ENCODE measurements around the gene RBFA. TPM values are rescaled to one million over a fixed set of nuclear protein-coding genes. Genes with fewer than 3 reads are reported as not detected.
A peak's percentile ranks its signal among the peaks of the same experiment; 100 is the strongest.

RBFA gene
- total and polyA plus RNA-seq, 2 of the 13 experiments (the other 11 are each of a cell fraction or from before 2014, with no cell fraction given), result 29.7 to 42.4 TPM

- TF ChIP-seq ZC3H4 (CRISPR knock-in tag; IDR thresholded peaks at IDR 0.05; ENCODE audit: borderline replicate concordance) (no peak), HNF1B (CRISPR knock-in tag; IDR thresholded peaks at IDR 0.05) (no peak), MYNN (CRISPR knock-in tag; IDR thresholded peaks at IDR 0.05; ENCODE audit: low read depth) (no peak), ZNF460 (CRISPR knock-in tag; IDR thresholded peaks at IDR 0.05; ENCODE audit: borderline replicate concordance) (no peak), XRCC5 (optimal IDR thresholded peaks at IDR 0.05; ENCODE audit: low read length) (peak; percentile 65), SCMH1 (CRISPR knock-in tag; IDR thresholded peaks at IDR 0.05; ENCODE audit: borderline replicate concordance) (no peak), GABPB1 (CRISPR knock-in tag; IDR thresholded peaks at IDR 0.05) (peak; percentile 56; the same call in 1 of the 2 replicates), ATF4 (CRISPR knock-in tag; IDR thresholded peaks at IDR 0.05) (no peak; a peak in 1 of 4 replicates), ZFAT (CRISPR knock-in tag; conservative IDR thresholded peaks at IDR 0.05) (no peak), ZNF207 (IDR thresholded peaks at IDR 0.05; ENCODE audit: borderline replicate concordance) (no peak), ZBTB25 (CRISPR knock-in tag; IDR thresholded peaks at IDR 0.05) (no peak; the same call in 1 of the 2 replicates), ZNF574 (CRISPR knock-in tag; IDR thresholded peaks at IDR 0.05) (no peak), ARNT (IDR thresholded peaks at IDR 0.05) (no peak), RBAK (CRISPR knock-in tag; IDR thresholded peaks at IDR 0.05) (no peak), ZNF773 (CRISPR knock-in tag; IDR thresholded peaks at IDR 0.05; ENCODE audit: borderline replicate concordance) (peak; percentile 31; the same call in 1 of the 2 replicates), GATAD1 (CRISPR knock-in tag; IDR thresholded peaks at IDR 0.05) (peak; percentile 48; the same call in 1 of the 2 replicates), ZNF841 (CRISPR knock-in tag; IDR thresholded peaks at IDR 0.05; ENCODE audit: borderline replicate concordance) (no peak), HES4 (CRISPR knock-in tag; IDR thresholded peaks at IDR 0.05; ENCODE audit: borderline replicate concordance) (0 out of 2 replicates have a peak, but pooled peaks have one; percentile 53), KDM1A (CRISPR knock-in tag; IDR thresholded peaks at IDR 0.05) (no peak), HNF4G (IDR thresholded peaks at IDR 0.05; ENCODE audit: borderline replicate concordance, low read depth, low read length) (no peak), HNF4G (CRISPR knock-in tag; IDR thresholded peaks at IDR 0.05; ENCODE audit: borderline replicate concordance, low read depth) (no peak), PHF21A (CRISPR knock-in tag; IDR thresholded peaks at IDR 0.05) (peak; percentile 62; the same call in 1 of the 2 replicates), E2F1 (CRISPR knock-in tag; IDR thresholded peaks at IDR 0.05) (peak; percentile 67)
Observed at GRCh38 chr18:80034068-80034851, at the start of gene RBFA (continued).

Data from HepG2 (cell line).